Stimulated activated CD4-positive, alpha-beta T cell treated with anti-CD3 and anti-CD28 coated beads, TNF-alpha, amount 100 ng/mL, for 1 hour (primary cell): ENCODE data around the gene ATP5MG.
"Not testable (repeated sequence)": the region's sequence is repeated elsewhere in the genome, so short reads cannot be mapped to it uniquely, and the experiment has no call there.

Source experiments
- DNase-seq, 3 donors: peaks; one replicate each; pipeline ENCODE4 v3.0.0-alpha.2; 2020; ENCODE audit warnings: low read depth in 3 of 3, low spot score in 1 of 3

Gene ATP5MG

GRCh38 chr11:118401151-118401879 is at the start of gene ATP5MG:
Gene ATP5MG (plus strand): TSS chr11:118401606. CDS start chr11:118401666, 60 bp downstream.
- DNase-seq, result peak; percentile 81 to 84 (median 81)

DNA sequence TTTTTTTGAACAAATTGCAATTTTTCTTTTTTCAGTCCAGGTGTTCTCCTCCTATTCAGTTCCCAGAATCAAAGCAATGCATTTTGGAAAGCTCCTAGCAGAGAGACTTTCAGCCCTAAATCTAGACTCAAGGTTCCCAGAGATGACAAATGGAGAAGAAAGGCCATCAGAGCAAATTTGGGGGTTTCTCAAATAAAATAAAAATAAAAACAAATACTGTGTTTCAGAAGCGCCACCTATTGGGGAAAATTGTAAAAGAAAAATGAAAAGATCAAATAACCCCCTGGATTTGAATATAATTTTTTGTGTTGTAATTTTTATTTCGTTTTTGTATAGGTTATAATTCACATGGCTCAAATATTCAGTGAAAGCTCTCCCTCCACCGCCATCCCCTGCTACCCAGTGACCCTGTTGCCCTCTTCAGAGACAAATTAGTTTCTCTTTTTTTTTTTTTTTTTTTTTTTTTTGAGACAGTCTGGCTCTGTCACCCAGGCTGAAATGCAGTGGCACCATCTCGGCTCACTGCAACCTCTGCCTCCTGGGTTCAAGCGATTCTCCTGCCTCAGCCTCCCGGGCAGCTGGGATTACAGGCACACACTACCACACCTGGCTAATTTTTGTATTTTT is 48.2 kb upstream of the ATP5MG start:
- DNase-seq, result no peak

- no peak for DNase-seq
Observed at GRCh38 chr11:118358071-118358470, 43.3 kb upstream of the ATP5MG start.

DNA sequence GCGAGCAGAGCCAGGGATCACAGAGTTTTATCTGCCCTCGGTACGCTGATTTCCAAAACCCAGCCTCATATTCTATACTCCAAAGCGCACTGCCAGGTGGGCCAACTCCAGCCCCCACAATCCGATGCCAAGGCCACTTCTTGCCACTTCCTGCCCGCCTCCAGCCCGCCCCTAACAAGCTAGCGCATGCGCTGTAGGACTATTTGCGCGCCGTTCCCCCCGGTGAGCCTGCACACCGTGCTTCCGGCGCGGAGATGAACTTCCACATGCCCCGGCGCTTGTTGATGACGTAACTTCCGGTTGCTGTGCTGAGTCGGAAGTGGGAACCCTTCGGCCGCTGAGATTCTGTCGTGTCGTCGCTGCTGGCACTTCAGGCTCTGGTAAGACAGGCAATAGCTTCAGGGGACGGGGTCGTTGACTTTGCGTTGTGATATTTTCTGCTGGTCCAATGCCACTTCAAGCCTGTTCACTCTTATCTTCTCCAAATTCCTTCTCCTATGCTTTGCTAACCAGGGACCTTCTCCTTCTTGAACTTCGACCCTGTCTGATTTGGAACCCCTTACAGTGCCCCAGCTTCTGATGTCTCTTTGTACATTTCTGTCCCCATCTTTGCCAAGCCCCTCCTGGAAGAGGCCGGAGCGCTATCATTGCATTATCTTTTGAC is 42.0 kb upstream of the ATP5MG start, which contains the start of gene UBE4A:
TSS of gene UBE4A (plus strand) at position 306 of the 664 bp plus-strand sequence. CDS start 5,481 bp downstream, outside the sequence.
- peak; percentile 95 to 96 (median 96) for DNase-seq

GRCh38 chr11:118364956-118365615 is 36.3 kb upstream of the ATP5MG start:
- DNase-seq, result no peak

- DNase-seq, result no peak
Observed at GRCh38 chr11:118366287-118366686, 35.1 kb upstream of the ATP5MG start.

DNA sequence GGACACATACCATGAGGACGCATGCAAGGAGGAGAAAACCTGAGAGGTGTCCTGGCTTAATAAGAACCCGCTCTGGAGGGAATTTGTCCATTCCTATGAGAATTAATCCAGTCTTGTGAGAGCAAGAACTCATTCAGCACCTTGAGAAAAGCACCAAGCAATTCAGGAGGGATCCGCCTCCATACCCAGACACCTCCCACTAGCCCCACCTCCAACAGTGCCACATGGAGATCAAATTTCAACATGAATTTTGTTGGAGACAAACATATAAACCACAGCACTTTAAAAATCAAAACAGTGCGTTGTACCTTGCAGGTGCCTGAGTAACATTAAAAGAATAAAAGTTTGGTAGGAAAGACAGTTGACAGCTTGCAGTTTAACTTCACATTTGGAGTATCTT is 30.6 kb upstream of the ATP5MG start:
- no peak for DNase-seq

- DNase-seq, result no peak
Observed at GRCh38 chr11:118373263-118373662, 28.1 kb upstream of the ATP5MG start.

GRCh38 chr11:118373871-118374270 is 27.5 kb upstream of the ATP5MG start:
- DNase-seq, result no peak

- no peak for DNase-seq
Observed at GRCh38 chr11:118374729-118375128, 26.7 kb upstream of the ATP5MG start.

DNA sequence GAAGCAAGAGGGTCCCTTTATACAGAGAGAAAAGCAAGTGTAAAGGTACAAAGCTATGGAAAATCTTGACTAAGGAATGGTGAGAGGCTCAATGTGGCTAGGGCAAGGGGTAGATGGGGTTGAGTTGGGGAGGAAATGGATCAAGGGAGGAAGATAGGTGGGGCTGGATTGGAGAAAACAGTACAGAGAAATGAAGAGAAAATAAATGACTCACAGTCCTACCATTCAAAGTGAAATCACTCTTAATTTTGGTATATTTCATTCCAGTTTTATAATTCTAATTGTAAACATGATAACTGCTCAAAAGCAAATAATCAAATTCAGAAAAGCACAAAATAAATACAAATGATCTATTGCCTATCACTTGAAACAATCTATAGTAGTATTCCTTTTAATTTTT is 25.4 kb upstream of the ATP5MG start:
- DNase-seq, result no peak

GRCh38 chr11:118379497-118379896 is 21.9 kb upstream of the ATP5MG start:
- no peak for DNase-seq

GRCh38 chr11:118380571-118380970 is 20.8 kb upstream of the ATP5MG start:
- DNase-seq, result no peak

DNA sequence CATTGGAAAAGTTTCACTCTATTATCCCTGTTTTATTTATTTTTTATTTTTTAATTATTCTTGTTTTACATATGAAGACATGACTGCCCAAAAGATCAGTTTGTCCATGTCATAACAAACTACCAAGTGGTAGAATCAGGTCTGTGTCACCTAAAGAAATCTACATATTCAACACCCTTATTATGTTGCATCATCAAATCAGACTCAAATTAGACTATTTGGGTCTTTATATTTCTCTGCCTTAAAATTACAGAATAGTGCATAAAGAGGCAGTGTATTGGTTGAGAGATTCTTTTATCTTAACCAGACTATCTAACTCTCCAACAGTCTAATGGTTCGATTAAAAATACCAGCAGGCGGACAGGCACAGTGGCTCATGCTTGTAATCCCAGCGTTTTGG is 18.5 kb upstream of the ATP5MG start:
- DNase-seq, result no peak

- DNase-seq, result no peak
Observed at GRCh38 chr11:118383657-118384056, 17.7 kb upstream of the ATP5MG start.

- DNase-seq, result no peak
Observed at GRCh38 chr11:118396097-118396501, 5.3 kb upstream of the ATP5MG start.

- no peak for DNase-seq
Observed at GRCh38 chr11:118397448-118397847, 4.0 kb upstream of the ATP5MG start.

DNA sequence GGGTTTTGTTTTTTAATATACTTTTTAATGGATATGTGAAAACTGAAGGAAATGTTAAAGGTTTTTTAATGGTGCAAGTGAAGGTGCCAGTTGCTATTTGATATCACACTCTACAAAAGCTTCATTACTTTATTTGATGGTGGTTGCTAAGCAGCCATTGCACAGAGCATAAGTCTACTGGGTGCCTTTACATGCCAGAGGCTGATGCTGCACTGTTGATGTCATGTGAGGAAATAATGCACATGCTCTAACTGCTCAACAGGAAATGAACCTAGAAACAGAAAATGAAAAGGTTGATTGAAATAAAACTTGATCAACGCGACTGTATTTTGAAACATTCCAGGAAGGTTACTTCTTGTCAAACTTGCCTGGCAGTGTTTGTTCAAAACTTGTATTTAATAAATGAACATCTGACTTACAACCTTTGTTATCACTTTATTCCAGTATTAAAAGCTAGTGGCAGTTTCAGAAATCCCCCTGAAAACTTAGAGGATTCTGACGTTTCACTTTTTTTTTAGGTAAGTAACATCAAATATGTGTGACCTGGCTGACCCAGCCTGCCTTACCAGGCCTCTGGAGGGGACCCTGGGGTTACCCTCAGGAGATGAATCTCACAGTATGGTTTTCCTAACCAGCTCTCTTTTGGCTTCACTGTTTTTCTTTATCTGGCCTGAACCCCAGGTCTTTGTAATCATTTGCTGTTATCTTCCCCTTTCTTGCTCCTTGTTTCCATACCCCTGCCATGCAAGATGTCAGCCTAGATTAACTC is 2.4 kb upstream of the ATP5MG start:
- peak in 2 of 3 donors; percentile 5 to 9 for DNase-seq

- DNase-seq, result no peak
Observed at GRCh38 chr11:118401880-118402590, 629 bp downstream of the ATP5MG start.

- not testable (repeated sequence) for DNase-seq
Observed at GRCh38 chr11:118402594-118402993, 1.2 kb downstream of the ATP5MG start.
